HG02642 (cell line): ENCODE results near the gene WDR7.

Source experiments
- ATAC-seq: cut with Tn5 transposase; IDR thresholded peaks from one replicate; pipeline ENCODE4 v1.9.1; 2021; ENCODE audit warnings: mild to moderate bottlenecking; ENCODE audit not compliant: unreplicated experiment, poor library complexity

Gene WDR7

DNA sequence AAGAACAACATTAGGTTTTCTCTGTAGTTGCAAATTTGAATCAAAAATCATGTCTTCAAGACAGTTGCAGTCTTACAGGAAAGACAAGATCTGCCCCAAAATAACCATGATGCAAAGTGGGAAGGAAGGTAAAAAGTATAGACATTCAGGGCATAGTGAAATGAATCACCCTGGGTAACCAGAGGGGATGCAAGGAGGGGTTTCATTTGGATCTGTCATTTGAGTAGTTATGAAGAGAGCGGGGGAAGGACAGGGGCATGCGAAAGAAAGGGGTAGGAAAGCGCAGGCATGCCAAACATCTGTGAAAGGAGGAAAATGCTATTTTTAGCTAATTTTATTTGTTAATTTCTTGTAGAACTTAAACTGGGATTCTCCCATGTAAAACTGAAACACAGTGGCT lies 276.6 kb downstream of the WDR7 start:
- no peak for ATAC-seq

DNA sequence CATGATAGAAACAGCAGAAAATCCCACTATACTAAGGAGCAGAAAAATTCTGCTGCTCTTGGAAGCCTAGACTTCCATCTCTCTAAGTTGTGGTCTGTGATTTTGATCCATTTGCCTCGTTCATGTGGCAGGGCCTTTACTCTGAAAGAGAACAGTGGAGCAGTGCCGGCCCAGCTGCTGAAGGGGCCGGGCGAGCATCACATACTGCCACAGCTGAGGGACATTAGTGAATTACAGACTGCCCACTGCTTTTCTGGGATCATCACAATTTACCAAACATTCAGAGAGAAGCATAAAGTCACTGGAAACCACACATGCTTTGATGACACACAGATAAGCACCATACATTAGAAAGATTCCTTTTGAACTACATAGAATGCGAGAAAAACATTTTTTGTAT lies 278.7 kb downstream of the WDR7 start:
- no peak for ATAC-seq

DNA sequence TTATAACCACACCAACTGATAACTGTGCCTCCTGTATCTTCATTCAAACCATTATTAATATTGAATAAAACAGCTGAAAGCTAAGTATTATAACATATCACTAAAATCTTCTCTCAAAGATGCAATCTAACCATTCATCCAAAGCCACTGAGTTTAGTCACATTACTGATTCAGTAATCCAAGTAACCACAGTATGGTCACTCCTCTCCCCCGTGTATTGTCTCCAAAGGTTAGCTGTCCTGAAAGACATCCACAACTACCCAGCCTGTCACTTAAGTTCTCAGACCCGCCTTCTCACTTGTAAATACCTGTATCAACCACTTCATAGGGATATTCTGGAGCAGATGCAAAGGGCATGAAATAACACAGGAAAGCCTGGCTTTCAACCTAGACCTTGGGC lies 282.3 kb downstream of the WDR7 start:
- ATAC-seq: no peak

DNA sequence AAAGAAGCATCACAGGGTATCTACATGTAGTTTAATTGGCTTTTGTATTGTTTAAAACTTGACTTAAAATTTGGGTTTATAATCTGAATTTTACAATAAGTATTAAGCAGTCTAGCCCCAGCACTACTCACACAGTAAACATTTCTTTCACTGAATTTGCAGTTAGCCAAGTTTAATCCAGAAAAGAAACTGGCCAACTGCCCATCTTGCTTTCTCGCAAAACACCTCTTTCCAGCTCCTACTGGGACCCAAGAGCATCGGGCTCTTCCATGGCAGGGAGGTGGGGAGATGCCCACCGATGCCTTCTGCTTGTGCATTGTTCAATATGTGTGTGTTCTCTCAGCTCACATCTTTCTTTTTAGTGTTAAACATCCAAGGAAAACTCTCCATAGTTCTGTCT lies 283.0 kb downstream of the WDR7 start:
- ATAC-seq: no peak

DNA sequence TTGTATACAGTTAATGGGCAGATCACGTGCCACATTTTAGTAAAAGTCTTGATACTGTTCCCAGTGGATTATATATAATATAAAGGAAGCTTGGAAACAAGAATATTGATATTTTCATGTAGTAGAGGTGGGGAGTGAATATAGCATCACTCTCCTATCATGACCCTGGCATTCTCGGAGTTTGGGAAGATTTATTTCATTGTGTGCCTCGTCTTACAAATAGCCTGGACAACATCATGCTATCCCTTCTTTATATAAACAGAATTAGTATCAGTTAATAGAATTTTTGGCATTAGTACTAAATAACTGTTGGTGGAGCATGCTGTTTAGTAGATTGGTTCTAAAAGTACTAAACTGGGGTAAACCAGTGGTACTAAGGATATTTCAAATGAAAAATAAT lies 283.7 kb downstream of the WDR7 start:
- ATAC-seq: no peak

DNA sequence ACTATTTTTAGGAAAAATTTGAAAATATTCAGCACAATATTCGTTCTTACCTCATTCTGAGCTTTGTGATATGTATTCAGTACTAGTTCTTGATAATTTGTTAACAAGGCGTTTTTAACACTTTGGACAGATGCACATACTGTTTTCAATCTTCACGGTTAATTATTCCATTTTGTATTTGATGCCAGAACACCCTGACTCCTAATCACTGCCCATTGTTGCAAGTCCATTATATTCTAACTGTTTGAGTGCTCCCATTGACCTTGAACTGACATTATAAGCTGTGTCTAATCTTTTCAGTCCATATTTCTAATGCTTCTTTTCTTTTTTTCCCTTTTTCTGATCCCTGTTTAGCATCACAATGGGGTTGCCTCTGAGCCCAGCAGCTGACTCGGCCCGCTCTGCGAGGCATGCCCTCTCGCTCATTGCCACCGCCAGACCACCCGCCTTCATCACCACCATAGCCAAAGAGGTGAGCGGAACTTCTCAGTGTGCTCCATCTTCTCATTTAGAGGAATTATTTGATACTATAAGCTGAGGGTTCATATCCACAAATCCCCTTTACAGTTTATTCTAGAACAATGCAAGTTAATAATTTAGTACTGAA lies 284.4 kb downstream of the WDR7 start:
- no peak for ATAC-seq

DNA sequence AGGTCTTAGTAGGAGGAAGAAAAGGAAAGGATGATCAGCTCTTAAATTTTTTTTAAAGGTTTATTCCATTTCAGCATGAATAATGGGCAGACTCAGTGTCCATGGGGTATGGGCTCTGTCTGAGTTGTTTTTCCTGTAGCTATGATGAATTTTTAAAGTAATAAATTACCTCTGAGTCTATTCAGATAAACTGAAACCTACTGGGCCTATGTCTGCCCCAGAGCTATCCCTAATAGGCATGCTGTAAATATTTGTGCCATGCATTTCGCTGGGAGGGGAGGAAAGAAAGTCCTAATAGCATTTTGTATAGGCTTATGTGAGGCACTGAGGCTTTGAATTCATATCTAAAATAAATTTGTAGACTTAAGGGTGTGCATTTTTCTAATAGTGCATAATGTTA lies 285.3 kb downstream of the WDR7 start:
- no peak for ATAC-seq

DNA sequence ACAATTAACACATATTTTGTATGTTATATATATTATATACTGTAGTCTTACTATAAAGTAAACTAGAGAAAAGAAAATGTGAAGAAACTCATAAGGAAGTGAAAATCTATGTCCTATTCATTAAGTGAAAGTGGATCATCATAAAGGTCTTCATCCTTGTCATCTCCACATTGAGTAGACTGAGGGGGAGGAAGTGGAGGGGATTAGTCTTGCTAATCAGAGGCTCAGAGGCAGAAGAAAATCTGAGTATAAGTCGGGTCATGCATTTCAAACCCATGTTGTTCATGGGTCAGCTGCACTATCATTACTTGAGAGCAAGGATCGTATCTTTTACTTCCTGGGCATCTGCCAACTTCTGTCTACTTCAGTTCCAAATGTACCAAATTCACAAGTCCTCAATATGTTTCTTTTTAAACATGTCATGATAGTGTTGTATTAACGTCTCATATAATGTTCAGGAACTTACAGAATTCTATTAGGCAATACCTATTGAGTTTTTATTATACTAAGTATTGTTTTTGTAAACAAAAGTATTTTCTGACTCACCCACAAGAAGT lies 286.8 kb downstream of the WDR7 start:
- no peak for ATAC-seq

DNA sequence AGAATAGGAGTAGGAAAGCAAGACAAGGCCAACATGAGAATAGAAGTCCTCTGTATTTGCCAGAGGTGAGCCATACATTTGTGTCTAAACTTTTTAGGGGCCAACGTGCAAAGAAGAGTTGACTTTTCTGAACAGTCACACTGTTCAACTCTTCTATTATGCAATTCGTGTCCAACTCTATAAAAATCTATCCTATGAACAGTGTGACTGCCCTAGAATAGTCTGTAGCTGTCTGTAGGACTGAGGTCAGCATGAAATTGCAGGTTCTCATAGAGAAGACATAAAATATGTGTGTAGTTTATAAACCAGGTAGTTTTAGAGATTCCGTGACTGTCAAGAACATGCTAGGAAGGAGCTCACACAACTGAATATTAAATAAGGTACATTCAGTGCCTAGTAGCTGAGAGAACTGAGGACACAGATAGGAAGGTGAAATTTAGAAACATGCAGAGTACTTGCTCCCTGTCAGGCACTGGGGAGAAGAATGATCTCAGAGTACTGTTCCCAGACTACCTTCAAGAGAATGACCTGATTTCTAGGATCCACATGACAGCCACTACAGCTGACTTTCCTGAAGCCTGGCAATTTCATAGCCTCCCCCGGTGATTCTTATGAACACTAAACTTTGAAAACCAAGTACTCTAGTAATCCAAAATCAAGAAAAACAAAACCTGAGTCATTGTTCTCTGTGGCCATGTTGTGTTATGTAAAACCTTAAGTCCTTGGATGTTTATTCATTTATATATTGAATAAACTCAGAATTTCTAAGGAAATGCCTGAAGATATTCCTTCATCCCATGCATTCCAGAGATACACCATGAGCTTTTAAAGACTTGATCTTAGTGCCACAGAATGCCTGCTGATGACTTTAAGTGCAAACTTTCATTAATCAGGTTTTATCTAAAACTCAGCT lies 294.3 kb downstream of the WDR7 start:
- ATAC-seq: no peak

DNA sequence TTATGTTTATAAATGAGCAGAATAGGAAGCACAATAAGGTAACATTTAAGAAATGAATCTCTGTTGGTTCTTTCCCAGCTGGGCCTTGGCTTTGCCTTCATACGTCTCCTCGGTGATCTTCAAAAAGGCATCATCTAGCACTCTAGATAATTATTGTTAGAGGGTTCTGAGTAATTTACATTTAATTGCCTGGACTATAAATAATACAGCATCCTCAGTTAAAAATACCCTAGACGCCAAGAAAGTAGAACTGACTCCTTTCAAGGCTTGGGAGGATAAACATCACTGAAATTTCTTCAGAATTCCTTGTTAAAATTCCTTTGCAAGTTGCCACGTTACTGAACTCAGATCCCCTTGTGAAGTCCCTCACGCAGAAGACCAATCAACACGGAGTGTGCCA lies 296.1 kb downstream of the WDR7 start:
- ATAC-seq: no peak

DNA sequence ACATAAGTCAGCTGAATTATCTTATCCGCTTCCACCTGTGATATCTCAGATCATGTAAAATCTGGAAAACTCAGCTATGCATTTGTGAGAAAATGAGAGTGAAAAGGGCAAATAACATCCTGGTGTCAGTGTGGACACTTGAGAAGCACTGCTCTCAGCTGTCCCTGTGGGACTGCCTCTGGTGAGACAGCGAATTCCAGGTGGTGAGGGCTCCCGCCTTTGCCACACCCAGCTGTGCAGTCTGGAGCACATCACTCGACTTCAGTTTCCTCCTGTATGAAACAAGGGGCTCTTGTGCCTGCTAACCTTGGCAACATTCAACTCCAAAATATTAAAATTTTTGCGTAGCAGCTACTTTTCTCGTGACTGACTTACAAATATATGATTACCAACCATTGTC lies 300.9 kb downstream of the WDR7 start:
- no peak for ATAC-seq

DNA sequence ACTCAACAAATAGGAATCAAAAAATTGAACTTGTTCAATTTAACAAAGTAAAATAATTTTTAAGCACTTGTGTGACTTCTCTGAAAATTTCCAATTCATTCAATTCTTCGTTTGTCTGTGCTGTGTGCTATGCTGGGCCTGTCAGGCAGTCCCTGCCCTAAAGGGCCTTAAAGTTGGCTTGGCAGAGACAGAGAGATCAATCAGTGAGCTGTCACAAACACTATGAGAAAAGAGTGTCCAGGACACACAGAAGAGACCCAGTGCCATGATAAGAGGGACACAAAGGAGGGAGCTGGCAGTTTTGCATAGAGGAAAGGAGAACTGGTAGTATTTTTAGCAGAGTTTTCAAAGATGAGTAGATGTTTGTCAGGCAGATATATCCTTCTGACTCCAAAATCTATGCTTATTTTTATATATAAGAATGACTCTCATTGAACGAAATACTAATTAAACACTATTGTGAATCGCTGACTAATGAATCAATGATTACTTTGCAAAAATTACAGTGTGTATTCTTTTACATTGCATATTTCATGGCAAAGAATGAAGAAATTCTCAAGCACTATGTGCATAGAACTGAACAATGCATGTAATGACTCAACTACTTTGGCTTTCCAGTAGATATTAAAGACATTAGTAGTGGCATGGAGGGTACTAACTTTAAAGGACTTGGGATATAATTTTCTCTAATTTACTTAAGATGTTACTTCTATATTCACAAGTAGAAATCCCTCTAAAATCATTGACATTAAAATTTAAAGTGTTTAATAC lies 302.5 kb downstream of the WDR7 start:
- no peak for ATAC-seq

DNA sequence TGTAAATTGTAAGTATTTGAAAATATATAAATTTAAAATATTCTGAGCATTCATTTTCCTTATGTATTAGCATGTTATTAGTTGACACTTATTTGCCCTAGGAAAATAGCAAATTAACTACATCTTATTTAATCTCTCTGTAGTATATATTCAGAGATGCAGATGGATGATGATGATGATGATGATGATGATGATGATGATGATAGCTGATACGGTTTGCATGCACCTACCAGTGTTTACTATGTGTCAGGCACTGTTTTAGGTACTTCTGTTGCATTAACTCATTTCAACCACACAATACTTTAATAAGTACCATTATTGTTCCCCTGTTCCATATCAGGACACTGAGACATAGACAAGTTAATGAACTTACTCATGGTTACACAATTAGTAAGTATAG lies 304.3 kb downstream of the WDR7 start:
- no peak for ATAC-seq

DNA sequence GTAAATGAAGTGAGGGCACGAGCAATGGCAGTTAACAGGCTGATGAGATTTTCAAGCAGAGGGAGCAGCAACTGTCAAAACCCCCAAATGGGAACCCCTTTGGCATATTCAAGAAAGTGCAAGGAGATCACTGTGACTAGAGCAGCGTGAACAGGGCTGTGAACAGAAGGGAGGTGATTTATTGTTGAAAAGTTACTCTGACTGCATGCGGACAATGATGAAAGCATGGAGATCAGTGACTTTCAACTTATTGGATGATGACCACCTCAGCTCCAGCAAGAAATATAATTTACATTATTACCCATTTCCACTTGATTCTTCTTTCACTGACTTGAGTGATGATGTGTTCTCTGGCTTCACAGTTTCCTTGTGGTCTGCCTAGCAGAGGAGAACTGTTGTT lies 308.0 kb downstream of the WDR7 start:
- no peak for ATAC-seq

DNA sequence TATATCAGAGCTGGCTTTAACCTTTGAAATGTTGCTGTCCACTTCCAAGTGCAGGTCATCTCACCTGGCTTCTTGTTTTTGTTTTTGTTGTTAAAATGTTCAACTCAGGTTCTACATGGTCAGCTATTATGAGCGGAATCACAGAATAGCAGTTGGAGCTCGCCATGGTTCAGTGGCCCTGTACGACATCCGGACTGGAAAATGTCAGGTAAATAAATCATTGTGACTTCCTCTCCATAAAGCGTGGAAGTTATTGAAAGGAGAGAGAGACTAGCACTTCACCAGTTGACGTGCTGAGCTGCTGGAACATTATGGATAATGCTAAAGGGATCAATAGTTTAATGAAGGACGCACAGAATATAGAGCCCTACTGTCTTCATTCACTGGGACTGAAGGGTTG lies 311.2 kb downstream of the WDR7 start:
- no peak for ATAC-seq

DNA sequence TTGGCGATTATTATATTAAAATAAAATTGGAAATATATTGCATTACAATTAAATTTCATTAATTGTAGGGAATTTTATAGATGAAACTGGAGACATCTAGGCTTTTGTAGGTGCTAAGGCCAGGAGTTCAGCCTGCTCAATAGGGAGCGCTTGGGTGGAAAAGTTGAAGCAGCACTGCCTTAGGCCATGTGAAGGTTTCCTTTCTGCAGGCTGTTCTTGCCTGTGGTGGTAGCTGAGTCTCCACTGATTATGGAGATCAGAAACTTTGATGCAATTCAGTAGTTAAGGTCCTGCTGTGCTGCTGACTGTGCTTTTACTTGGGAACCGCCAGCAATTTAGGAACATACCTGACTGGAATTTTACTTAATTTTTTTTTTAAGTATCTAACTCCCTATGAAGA lies 315.9 kb downstream of the WDR7 start:
- ATAC-seq: no peak

DNA sequence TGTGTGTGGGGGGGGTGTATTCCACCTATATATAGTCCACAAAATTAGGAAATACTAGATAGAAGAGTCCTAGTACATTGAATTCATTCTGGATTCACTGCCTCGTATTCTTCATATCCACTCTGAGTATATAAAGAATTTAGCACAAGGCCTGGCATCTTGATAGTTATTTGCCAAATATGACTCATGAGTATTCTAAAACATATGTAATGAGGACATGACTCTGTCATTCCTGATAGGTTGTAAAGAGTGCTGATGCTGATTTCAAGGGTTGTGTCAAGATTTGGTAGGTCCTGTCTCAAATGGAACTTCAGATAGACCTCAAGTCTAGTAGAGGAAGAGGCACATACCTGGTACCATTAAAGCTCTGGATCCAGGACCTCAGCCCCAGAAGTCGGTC lies 322.3 kb downstream of the WDR7 start:
- no peak for ATAC-seq

DNA sequence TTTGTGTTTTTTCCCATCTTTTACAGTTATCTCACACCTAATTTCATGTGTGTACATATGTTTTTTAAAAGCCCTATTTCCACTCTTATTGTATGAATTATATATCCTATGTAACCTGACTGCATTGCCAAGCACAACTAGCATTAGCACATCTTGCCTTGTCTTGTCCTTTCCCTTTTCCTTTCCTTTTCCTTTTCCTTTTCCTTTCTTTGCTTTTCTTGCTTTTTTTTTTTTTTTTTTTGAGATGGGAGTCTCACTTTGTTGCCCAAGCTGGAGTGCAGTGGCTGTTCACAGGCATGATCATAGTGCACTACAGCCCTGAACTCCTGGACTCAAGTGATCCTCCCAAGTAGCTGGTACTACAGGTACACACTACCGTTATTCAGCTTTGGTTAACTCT lies 323.0 kb downstream of the WDR7 start:
- no peak for ATAC-seq

DNA sequence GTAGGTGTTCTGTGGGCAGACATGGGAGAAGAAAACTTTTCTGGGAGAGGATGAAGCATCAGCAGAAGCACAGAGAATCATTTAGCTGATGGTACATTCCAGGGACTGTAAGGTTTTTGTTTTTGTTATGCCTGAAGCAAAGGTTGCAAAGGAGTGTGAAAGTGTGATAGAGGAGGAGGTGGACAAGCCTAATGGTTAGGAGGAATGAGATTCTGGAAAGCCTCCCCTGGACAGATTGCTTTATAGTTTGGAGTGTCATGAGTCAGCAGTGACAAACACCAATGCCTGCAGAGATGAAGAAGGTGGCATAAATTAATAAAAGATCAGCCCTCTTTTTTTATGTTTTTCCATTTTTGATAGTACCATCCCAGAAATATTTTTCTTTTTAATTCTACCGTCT lies 324.1 kb downstream of the WDR7 start:
- ATAC-seq: no peak

DNA sequence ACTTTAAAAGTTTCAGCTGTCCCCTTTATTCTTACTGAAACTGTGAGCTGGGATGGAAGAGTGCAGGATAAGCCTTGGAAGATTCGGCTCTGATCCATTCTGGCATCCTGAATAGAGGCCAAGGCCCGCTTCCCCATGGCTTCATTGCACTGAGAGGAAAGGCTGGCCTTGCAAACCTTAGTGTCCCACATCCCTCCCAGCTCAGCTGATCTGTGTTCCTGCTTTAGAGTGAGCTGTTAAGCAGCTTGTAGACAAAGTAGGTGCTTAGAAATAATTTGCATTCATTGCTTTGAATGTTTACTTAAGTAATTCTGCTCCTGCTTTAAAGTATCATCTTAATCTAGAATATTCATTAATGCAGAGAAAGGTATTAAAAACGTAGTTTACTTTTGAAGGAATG lies 326.1 kb downstream of the WDR7 start:
- no peak for ATAC-seq

DNA sequence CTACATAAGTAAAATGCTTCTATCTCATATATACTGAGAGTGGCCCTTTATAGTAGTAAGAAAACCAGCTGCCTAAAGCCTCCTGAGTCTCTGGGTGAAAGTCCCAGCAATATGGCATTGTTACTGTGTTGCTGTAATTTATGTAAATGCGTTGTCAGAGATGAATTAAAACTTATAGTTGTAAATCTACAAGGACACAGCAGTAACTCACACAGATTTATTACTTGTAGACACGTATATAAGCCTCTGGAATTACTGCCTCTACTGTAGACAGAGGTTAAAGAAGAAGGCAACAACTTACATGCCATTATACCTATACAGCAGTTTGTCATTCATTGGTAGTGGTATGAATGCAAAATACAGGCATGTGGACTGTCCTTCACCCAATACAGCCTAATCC lies 326.6 kb downstream of the WDR7 start:
- ATAC-seq: no peak
